Rectal smooth muscle tissue (tissue), 1 donor: Measurements from ENCODE around the gene SLC22A14.

Experiments used
- H3K27ac ChIP-seq: one replicate; pipeline ENCODE4 v1.7.0; 2013; ENCODE audit warnings: low read depth, low read length, inconsistent platforms
- H3K27me3 ChIP-seq: one replicate; pipeline ENCODE4 v1.7.0; 2013; ENCODE audit warnings: low read length; ENCODE audit not compliant: control insufficient read depth, insufficient read depth
- H3K36me3 ChIP-seq: one replicate; pipeline ENCODE4 v1.7.0; 2013; ENCODE audit warnings: low read length; ENCODE audit not compliant: control insufficient read depth, insufficient read depth
- H3K4me1 ChIP-seq: one replicate; pipeline ENCODE4 v1.7.0; 2013; ENCODE audit warnings: low read length; ENCODE audit not compliant: control insufficient read depth, insufficient read depth
- H3K4me3 ChIP-seq: one replicate; pipeline ENCODE4 v1.7.0; 2013; ENCODE audit warnings: low read length
- H3K9ac ChIP-seq: one replicate; pipeline ENCODE4 v1.7.0; 2013; ENCODE audit warnings: low read length

Gene SLC22A14

DNA sequence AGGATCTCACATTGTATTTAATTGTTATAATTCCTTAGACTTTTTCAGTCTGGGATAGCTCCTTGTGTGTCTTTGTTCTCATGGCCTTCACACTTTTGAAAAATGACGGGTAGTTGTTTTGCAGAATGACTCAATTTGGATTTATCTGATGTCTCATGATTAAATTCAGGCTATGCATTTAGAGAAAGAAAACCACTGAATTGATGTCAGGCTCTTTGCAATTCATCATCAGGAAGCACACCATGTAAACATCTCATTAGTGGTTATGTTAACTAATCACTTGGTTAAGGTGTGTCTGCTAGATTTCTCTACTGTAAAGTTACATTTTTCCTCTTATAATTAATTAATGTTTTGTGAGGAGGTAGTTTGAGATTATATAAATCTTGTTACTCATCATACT is 24.5 kb upstream of the SLC22A14 start:
- Histone ChIP-seq H3K4me1 (no peaks in the 10 kb centered on the region), H3K9ac (no peak overlapping the region), H3K4me3 (no peak overlapping the region), H3K36me3 (peaks cover 8% of the 10 kb centered on the region), H3K27me3 (no peaks in the 10 kb centered on the region), H3K27ac (no peak overlapping the region)

DNA sequence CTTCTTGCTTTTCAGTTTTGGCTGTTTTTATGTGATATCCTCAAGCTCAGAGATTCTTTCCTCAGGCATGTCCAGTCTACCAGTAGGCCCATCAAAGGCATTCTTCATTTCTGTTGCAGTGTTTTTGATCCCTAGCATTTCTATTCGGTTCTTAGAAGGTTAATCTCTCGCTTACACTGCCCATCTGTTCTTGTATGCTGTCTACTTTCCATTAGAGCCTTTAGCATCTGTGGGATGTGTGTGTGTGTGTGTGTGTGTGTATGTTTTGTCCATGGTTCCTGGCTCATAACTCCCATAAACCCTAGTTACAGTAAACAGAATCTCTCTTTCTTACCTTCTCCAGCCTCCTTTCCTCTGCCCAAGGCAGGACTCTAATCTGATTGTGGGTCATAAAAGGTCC is 21.6 kb upstream of the SLC22A14 start:
- H3K9ac ChIP-seq: no peak overlapping the region
- H3K4me1 ChIP-seq: no peaks in the 10 kb centered on the region
- no peaks in the 10 kb centered on the region for H3K36me3 ChIP-seq
- H3K4me3 ChIP-seq: no peak overlapping the region
- no peaks in the 10 kb centered on the region for H3K27me3 ChIP-seq
- no peak overlapping the region for H3K27ac ChIP-seq

DNA sequence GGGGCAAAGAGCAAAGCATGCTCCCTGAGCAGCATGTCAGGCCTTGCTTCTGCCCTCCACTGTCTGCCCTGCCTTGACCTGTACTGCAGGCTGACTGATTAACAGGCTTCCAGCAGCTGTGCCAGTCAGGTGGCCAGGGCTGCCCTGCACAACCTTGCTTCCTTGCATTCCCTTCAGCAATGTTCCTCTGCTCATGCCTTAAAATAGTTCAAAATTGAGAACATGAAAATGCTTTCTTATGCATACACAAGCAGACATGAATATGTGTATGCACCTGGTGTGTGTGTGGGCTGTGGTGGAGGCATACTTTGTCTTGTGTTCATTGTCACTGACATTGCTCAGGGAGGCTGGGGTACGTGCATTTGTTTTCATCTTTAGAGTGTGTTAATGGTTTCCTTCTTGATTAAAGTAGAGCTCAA is 17.7 kb upstream of the SLC22A14 start:
- Histone ChIP-seq H3K4me3 (no peak overlapping the region), H3K4me1 (no peaks in the 10 kb centered on the region), H3K9ac (no peak overlapping the region), H3K27ac (no peak overlapping the region), H3K27me3 (no peaks in the 10 kb centered on the region), H3K36me3 (no peaks in the 10 kb centered on the region)

DNA sequence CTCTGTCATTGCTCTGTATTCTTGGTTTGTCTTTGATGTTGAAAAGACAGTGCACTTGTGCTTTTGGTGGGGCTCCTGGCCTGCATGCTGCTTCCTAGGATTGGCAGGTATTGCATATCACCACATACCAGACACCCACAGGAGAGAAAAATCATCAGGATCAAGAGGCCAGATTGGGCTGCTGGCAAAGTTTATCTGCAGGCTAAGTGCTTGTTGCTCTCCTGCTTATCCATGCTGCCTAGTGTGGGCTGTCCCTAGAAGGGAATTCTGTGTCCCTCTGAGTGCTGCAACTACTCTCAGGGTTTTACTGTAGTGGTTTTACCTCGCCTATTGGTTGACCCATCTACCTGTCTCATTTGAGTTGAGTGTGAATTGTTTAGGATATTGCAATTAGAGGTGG is 17.3 kb upstream of the SLC22A14 start:
- no peak overlapping the region for H3K4me3 ChIP-seq
- no peaks in the 10 kb centered on the region for H3K36me3 ChIP-seq
- no peak overlapping the region for H3K9ac ChIP-seq
- H3K4me1 ChIP-seq: no peaks in the 10 kb centered on the region
- H3K27ac ChIP-seq: no peak overlapping the region
- no peaks in the 10 kb centered on the region for H3K27me3 ChIP-seq

DNA sequence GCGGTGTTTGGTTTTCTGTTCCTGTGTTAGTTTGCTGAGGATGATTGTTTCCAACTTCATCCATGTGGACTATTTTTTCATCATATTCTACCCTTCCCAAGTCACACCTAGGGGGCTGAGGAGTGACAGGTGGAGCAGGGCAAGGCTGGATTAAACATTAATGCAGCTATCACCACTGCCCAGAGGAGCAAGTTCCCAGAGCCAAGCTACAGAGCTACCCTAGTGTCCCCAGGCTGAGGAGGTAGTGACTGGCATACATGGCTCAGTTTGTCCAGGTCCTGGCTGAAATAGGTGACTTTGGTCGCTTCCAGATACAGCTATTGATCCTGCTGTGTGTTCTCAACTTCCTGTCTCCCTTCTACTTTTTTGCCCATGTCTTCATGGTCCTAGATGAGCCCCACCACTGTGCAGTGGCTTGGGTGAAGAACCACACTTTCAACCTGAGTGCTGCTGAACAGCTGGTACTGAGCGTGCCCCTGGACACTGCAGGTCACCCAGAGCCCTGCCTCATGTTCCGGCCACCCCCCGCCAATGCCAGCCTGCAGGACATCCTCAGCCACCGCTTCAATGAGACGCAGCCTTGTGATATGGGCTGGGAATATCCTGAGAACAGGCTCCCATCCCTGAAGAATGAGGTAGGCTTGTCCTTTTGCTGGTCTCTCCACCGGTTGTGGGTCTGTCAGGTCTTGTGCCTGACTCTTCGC is 16.3 kb upstream of the SLC22A14 start, which contains the start of gene SLC22A13:
SLC22A13 (plus strand) TSS at position 209 of the 704 bp plus-strand sequence; CDS start at position 258, 49 bp downstream.
- H3K9ac ChIP-seq: no peak within 1 kb of the TSS
- no peaks in the 10 kb centered on the region for H3K27me3 ChIP-seq
- no peaks in the 10 kb centered on the region for H3K4me1 ChIP-seq
- no peak within 1 kb of the TSS for H3K27ac ChIP-seq
- no peaks in the 10 kb centered on the region for H3K36me3 ChIP-seq
- no peak within 1 kb of the TSS for H3K4me3 ChIP-seq

DNA sequence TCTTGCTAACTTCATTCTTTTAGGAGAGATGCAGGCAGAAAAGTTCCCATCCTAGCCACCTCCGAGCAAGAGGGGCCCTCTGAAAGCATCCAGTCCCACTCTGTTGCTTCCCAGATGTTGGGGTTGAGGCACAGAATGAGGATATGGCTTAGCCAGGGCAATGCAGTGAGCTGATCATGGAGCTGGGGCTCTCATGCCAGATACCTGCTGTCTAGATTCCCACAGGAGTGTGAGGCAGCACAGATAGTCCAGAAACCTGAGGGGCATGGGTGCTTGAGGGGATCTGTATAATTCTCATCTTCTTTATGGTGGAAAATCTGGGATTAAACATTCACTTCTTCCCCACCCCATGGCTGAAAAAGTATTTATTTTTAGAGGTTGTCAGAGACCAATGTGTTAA is 15.3 kb upstream of the SLC22A14 start:
- Histone ChIP-seq H3K4me1 (no peaks in the 10 kb centered on the region), H3K9ac (no peak overlapping the region), H3K4me3 (no peak overlapping the region), H3K27ac (no peak overlapping the region), H3K27me3 (no peaks in the 10 kb centered on the region), H3K36me3 (no peaks in the 10 kb centered on the region)

DNA sequence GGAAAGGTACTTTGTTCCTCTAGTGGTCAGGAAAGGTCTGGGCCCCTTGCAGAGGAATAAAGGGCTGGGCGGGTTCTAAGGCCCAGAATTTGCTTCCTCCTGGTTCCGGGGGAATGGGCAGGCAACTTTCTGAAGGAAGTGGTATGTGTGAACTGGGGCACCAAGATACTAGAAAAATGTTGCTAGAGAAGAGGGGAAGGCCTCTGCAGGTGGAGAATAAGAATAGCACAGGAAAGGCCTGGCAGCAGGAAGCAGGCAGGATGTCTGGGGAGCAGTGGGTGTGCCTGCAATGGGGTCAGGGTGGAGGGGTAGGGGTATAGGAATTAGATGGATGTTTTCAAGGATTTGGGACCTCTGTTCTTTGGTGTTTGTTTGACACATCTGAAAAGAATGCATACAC is 14.4 kb upstream of the SLC22A14 start:
- Histone ChIP-seq H3K4me3 (no peak overlapping the region), H3K27ac (no peak overlapping the region), H3K36me3 (no peaks in the 10 kb centered on the region), H3K9ac (no peak overlapping the region), H3K27me3 (no peaks in the 10 kb centered on the region), H3K4me1 (no peaks in the 10 kb centered on the region)

DNA sequence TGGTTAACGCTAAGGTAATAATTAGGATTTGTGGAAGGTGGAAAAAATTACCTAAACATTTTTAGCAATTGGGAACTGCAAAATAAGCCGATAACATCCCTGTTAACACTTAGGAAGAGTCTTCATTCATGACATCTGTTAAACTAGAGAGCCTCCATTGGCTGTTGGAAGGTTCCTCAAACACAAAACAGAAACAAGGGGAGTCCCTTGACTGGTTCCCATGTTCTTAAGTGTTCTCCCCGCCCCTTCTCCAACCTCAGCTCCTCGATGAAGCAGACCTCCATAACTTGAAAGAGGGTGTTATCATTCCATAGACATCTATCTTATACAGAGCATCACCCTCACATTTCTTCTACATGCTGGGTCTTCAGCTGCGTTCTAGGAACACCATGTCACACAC is 14.0 kb upstream of the SLC22A14 start:
- Histone ChIP-seq H3K9ac (no peak overlapping the region), H3K27ac (no peak overlapping the region)

DNA sequence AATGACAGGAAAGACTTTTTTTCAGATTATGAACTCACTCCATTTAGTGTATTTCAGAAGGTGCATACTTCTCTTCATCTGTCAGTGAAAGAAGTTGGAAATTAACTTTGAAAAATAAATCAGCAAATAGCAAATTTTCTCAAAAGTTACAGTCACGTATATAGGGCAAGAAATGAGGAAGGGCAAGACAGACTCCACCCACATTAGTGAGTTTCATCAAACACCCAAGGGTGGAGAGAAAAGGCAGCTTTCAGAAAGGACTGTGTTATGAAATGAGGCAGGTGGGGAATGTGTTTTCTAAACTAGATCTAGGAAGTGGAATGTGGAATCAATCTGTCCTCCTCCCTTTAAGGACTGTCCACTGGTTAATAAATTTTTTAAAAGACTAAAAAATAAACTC is 13.6 kb upstream of the SLC22A14 start:
- Histone ChIP-seq H3K9ac (no peak overlapping the region), H3K36me3 (no peaks in the 10 kb centered on the region), H3K4me1 (no peaks in the 10 kb centered on the region), H3K27ac (no peak overlapping the region), H3K4me3 (no peak overlapping the region), H3K27me3 (no peaks in the 10 kb centered on the region)

More for the DNA sequence above, 14.0 kb upstream of the SLC22A14 start:
- Histone ChIP-seq H3K4me1 (no peaks in the 10 kb centered on the region), H3K36me3 (no peaks in the 10 kb centered on the region), H3K4me3 (no peak overlapping the region), H3K27me3 (no peaks in the 10 kb centered on the region)

DNA sequence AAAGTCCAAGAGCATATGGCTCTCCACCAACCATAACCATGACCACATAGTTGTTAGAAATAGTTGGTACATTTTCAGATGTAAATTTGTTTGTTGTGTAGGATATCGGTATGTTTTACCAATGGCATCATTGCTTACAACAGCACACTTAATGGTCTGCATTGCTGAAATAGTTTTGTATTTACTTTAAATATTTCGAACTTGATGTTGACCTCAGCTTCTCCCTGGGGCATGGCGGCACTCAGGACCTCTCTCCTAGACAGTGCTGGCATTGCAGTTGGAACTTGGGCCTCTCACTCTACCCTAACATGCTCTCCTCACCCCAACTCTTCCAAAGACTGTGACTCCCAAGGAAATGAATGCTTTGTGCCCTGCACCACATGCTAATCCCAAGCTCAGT is 11.5 kb upstream of the SLC22A14 start:
- no peak overlapping the region for H3K4me3 ChIP-seq
- no peaks in the 10 kb centered on the region for H3K4me1 ChIP-seq
- no peak overlapping the region for H3K9ac ChIP-seq
- no peaks in the 10 kb centered on the region for H3K27me3 ChIP-seq
- H3K36me3 ChIP-seq: no peaks in the 10 kb centered on the region
- no peak overlapping the region for H3K27ac ChIP-seq

DNA sequence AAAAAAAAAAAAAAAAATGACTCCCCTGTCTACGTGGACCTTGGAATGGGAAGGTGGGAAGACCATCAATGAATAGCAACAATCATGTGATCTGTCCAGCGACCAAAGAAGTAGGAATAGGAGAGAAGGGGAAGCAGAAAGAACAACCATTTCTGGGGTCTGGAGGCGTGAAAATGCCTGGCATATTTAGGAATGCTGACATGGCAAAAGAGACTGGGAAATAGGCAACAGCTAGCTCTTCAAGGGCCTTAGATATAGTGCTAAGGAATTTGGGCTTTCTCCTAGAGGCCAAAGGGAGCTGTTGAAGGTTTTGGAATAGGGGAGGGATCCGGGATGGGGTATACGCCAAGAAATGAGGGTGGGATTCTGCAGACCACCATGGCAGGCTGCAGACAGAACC is 10.5 kb upstream of the SLC22A14 start:
- no peak overlapping the region for H3K27ac ChIP-seq
- no peak overlapping the region for H3K9ac ChIP-seq
- H3K4me1 ChIP-seq: no peaks in the 10 kb centered on the region
- H3K36me3 ChIP-seq: no peaks in the 10 kb centered on the region
- H3K4me3 ChIP-seq: no peak overlapping the region
- H3K27me3 ChIP-seq: no peaks in the 10 kb centered on the region

DNA sequence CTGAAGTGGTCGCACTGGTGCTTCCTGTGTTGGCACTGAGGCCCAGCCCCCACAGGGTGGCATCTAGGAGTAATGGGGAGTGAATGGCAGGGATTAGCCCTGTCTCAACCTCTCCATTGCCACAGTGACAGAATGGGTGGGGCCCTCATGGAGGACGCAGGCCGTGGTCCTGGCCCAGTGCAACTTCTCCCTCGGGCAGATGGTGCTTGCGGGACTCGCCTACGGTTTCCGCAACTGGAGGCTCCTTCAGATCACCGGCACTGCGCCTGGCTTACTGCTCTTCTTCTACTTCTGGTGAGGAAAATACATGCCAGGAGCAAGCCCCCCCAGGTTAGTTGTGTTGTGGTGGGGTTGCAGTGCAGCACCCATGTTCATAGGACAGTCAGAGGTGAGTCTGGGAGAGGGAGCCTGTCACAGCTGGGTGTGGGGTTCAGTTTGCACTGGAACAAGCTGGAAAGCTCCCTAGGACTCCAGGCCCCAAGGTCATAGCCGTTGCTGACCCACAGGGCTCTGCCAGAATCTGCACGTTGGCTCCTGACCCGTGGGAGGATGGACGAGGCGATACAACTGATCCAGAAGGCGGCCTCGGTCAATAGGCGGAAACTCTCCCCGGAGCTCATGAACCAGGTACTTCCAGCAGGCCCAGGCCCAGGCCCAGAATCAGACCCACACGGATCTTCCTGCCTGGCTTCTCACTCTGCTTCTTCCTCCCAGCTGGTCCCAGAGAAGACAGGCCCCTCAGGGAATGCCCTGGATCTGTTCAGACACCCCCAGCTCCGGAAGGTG is 7.0 kb upstream of the SLC22A14 start:
- no peaks in the 10 kb centered on the region for H3K27me3 ChIP-seq
- H3K9ac ChIP-seq: no peak overlapping the region
- H3K4me3 ChIP-seq: no peak overlapping the region
- H3K27ac ChIP-seq: no peak overlapping the region
- no peaks in the 10 kb centered on the region for H3K36me3 ChIP-seq
- no peaks in the 10 kb centered on the region for H3K4me1 ChIP-seq

DNA sequence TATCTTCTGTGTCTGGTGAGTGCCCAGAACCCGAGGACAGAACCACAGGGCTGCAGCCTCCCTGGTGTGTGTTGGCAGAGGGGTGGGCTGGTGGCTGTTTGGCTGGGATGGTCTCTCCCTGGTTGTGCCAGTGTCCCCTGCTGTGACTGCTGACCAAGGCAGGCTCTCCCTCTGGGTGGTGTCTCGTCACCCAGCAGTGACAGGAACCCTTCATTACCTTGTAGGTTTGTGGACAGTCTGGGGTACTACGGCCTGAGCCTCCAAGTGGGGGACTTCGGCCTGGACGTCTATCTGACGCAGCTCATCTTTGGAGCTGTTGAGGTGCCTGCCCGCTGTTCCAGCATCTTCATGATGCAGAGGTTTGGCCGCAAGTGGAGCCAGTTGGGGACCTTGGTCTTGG is 6.4 kb upstream of the SLC22A14 start:
- Histone ChIP-seq H3K9ac (no peak overlapping the region), H3K4me3 (no peak overlapping the region), H3K27ac (no peak overlapping the region), H3K27me3 (no peaks in the 10 kb centered on the region), H3K36me3 (no peaks in the 10 kb centered on the region), H3K4me1 (no peaks in the 10 kb centered on the region)
